Gastrocnemius medialis (tissue), 4 donors: Measurements from ENCODE around the gene ITGA5.

Experiments
- POLR2A ChIP-seq, 2 donors: fragments of 450-650 bp; IDR thresholded peaks; one replicate each; pipeline ENCODE4 v1.6.1; 2017; ENCODE audit warnings: antibody characterized with exemption in 2 of 2, mild to moderate bottlenecking in 2 of 2, moderate library complexity in 2 of 2
- TF ChIP-seq, protein P1 (sequence below), 5 experiments: fragments of 450-650 bp in 3 of 5; fragments of 200-600 bp in 2 of 5; sonication (generic) in 2 of 5; IDR thresholded peaks in 4 of 5; conservative IDR thresholded peaks in 1 of 5; 1 replicate in 4 of 5; 2 replicates in 1 of 5; pipeline ENCODE4 v1.5.1; 2016 to 2019; ENCODE audit warnings: antibody characterized with exemption in 5 of 5, mild to moderate bottlenecking in 3 of 5, moderate library complexity in 3 of 5

DNA sequence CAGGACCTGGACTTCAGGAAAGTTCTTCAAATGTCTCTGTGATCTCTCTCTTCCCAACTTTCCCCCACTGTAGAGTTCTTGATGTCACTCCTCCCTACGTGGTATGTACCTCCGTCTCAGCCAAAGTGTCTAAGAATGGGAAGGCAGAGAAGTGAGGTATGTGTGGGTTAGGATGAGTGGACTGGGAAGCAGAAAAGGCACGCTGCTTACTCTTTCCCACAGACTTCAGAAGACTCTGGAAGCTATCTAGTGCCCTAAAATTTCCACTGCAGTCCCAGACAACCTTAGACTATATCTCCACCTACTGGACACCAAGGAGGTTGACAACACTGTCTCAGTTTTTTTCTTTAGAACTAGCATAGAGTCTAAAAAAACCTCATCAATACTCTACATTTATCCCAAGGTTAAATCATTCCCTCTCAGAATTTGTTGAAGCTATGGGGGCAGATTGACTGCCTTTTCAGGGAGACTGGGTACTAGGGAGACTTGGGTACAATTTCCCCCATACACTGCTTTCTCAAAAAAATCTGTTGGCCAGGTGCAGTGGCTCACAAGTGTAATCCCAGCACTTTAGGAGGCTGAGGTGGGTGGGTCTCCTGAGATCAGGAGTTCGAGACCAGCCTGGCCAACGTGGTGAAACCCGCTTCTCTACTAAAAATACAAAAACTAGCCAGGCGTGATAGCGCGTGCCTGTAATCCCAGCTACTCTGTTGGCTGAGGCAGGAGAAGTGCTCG is 20.6 kb upstream of the ITGA5 start:
- TF ChIP-seq, protein P1, sequence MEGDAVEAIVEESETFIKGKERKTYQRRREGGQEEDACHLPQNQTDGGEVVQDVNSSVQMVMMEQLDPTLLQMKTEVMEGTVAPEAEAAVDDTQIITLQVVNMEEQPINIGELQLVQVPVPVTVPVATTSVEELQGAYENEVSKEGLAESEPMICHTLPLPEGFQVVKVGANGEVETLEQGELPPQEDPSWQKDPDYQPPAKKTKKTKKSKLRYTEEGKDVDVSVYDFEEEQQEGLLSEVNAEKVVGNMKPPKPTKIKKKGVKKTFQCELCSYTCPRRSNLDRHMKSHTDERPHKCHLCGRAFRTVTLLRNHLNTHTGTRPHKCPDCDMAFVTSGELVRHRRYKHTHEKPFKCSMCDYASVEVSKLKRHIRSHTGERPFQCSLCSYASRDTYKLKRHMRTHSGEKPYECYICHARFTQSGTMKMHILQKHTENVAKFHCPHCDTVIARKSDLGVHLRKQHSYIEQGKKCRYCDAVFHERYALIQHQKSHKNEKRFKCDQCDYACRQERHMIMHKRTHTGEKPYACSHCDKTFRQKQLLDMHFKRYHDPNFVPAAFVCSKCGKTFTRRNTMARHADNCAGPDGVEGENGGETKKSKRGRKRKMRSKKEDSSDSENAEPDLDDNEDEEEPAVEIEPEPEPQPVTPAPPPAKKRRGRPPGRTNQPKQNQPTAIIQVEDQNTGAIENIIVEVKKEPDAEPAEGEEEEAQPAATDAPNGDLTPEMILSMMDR (IDR thresholded peaks at IDR 0.05 in 4 of 5, conservative IDR thresholded peaks at IDR 0.05 in 1 of 5): peak; percentile 71 to 89 (median 80)
- no peak for TF ChIP-seq POLR2A (IDR thresholded peaks at IDR 0.05)
